Measurements from ENCODE around the gene CHST3.

The CHST3 gene

GRCh38 chr10:72049472-72049871 is 85.3 kb downstream of the CHST3 start:
- no peak overlapping the region for H3K4me3 ChIP-seq (ENCODE audit: control insufficient read depth, low read depth, low read length)
- no peak for DNase-seq (ENCODE audit: low read depth)
- TF ChIP-seq, protein P1, sequence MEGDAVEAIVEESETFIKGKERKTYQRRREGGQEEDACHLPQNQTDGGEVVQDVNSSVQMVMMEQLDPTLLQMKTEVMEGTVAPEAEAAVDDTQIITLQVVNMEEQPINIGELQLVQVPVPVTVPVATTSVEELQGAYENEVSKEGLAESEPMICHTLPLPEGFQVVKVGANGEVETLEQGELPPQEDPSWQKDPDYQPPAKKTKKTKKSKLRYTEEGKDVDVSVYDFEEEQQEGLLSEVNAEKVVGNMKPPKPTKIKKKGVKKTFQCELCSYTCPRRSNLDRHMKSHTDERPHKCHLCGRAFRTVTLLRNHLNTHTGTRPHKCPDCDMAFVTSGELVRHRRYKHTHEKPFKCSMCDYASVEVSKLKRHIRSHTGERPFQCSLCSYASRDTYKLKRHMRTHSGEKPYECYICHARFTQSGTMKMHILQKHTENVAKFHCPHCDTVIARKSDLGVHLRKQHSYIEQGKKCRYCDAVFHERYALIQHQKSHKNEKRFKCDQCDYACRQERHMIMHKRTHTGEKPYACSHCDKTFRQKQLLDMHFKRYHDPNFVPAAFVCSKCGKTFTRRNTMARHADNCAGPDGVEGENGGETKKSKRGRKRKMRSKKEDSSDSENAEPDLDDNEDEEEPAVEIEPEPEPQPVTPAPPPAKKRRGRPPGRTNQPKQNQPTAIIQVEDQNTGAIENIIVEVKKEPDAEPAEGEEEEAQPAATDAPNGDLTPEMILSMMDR (conservative IDR thresholded peaks at IDR 0.05; ENCODE audit: control insufficient read depth, insufficient read depth, low read depth, low read length) = no peak

- DNase-seq (ENCODE audit: low read depth) = no peak
- no peak overlapping the region for H3K4me3 ChIP-seq (ENCODE audit: control insufficient read depth, low read depth, low read length)
- TF ChIP-seq, protein P1 (conservative IDR thresholded peaks at IDR 0.05; ENCODE audit: control insufficient read depth, insufficient read depth, low read depth, low read length) = no peak
Observed at GRCh38 chr10:72049969-72050781, 86.0 kb downstream of the CHST3 start.

DNA sequence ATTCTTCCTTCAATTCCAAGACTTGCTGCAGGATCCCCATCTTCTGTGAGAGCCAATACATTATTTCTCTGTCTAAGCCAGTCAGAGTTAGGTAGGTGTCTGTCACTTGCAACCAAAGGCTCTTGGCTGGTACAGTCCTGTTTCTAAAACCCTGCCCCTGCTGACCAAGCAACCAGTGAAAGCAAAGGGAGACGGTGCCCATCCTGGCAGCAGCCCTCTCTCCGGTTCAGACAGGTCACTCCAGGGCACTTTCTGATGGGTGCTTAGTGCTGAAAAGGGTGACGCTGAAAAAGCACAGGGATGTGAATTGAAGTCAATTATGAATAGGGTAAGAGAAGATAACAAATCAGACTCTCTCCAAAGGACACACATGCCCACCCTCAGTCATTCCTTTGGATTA is 86.7 kb downstream of the CHST3 start:
- H3K4me3 ChIP-seq (ENCODE audit: control insufficient read depth, low read depth, low read length) = no peak overlapping the region
- TF ChIP-seq, protein P1 (conservative IDR thresholded peaks at IDR 0.05; ENCODE audit: control insufficient read depth, insufficient read depth, low read depth, low read length) = no peak
- DNase-seq (ENCODE audit: low read depth) = no peak

DNA sequence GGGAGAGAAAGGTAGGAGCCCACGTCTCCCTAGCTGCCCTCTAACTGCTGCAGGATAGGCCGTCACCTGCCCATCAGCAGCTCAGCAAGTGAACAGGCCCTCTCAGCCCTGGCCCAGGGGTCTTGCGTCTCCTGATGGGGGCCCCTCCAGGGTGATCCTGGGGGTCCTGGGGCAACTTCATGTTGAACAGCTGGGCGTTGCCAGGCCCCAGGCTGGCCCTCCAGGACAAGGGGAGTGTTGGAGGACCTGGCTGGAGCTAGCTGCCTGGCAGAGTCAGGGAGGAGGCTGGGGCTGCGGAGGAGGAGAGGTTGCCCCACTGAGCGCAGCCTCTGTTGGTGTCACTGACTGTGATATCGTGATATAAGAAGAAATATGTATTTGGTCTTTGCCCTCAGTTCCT is 89.5 kb downstream of the CHST3 start:
- DNase-seq (ENCODE audit: low read depth) = no peak
- no peak overlapping the region for H3K4me3 ChIP-seq (ENCODE audit: control insufficient read depth, low read depth, low read length)
- TF ChIP-seq, protein P1 (conservative IDR thresholded peaks at IDR 0.05; ENCODE audit: control insufficient read depth, insufficient read depth, low read depth, low read length) = no peak

GRCh38 chr10:72056113-72056512 is 91.9 kb downstream of the CHST3 start:
- no peak for DNase-seq (ENCODE audit: low read depth)
- H3K4me3 ChIP-seq (ENCODE audit: control insufficient read depth, low read depth, low read length) = no peak overlapping the region
- TF ChIP-seq, protein P1 (conservative IDR thresholded peaks at IDR 0.05; ENCODE audit: control insufficient read depth, insufficient read depth, low read depth, low read length) = no peak

GRCh38 chr10:72056932-72057751 is 92.9 kb downstream of the CHST3 start:
- TF ChIP-seq, protein P1 (conservative IDR thresholded peaks at IDR 0.05; ENCODE audit: control insufficient read depth, insufficient read depth, low read depth, low read length) = no peak
- H3K4me3 ChIP-seq (ENCODE audit: control insufficient read depth, low read depth, low read length) = no peak overlapping the region
- DNase-seq (ENCODE audit: low read depth) = no peak
